Suprapubic skin (tissue), 3 donors: Measurements from ENCODE around the gene SYNPO2.

ENCODE experiments used
- CTCF ChIP-seq, 2 donors: fragments of 200-600 bp in 1 of 2; fragments of 450-650 bp in 1 of 2; sonication (generic) in 1 of 2; IDR thresholded peaks; one replicate each; pipeline ENCODE4 v1.5.1; 2016 to 2019; ENCODE audit warnings: antibody characterized with exemption in 2 of 2, mild to moderate bottlenecking in 1 of 2, moderate library complexity in 1 of 2
- POLR2A ChIP-seq, 2 donors: fragments of 450-650 bp; IDR thresholded peaks; one replicate each; pipeline ENCODE4 v1.6.1; 2017; ENCODE audit warnings: antibody characterized with exemption in 2 of 2, mild to moderate bottlenecking in 2 of 2, moderate library complexity in 2 of 2

DNA sequence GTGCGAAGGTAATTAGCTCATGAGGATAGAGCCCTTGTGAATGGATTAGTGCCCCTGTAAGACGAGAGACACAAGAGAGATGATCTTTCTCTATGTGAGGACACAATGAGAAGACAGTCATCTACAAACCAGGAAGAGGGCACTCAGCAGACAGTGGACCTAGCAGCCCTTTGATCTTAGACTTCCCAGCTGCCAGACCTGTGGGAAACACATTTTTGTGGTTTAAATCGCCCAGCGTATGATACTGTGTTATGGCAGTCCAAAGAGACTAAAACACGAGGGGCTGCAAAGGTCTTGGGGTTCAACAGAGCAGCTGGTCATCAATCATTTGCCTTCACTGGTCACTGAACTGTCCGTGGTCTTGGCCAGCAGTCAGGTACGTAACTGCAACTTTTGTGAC is 9.2 kb upstream of the SYNPO2 start:
- TF ChIP-seq CTCF (IDR thresholded peaks at IDR 0.05) (no peak), POLR2A (IDR thresholded peaks at IDR 0.05) (no peak)
